ENCODE measurements around the gene GLRX.
A peak's percentile ranks its signal among the peaks of the same experiment; 100 is the strongest.
"Not testable (repeated sequence)": the region's sequence is repeated elsewhere in the genome, so short reads cannot be mapped to it uniquely, and the experiment has no call there.

The GLRX gene

DNA sequence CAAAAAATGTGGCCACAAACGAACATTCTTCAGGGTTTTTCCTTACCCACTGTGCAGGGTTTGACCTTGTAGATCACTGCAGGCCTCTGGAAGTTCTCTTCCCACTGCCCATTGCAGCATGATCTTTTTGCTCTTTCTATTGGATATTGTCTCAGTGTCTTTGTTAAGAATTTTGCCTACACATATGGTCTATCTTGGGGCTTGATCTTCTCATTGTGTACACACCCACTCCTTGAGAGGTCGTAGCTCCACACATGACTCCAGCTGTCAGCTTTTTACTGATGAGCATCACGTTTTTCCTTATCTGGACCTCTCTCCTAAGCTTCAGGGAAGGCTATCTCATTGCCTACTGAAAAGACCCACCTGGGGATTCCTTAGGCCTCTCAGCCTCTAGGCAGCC, 3.0 kb upstream of the GLRX start:
- DNase-seq, result no peak

DNA sequence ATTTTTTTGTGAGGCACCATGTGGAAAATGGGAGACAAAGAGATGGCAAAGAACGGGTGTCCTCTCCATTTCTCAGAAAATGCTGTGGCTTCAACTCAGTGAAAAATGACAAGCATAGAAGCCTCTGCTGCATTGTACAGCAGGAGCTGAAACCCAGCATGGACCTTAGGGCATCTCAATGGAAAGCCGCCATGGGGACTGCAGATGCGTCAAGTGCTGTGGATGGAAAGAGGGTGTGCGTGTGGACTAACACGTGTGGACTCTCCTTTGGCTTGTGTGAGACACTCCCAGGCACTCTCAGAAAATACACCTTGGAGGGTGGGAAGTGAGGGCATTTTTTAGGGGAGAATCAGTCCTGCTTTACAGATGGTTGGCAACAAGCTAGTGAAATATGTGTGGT, 2.2 kb upstream of the GLRX start:
- no peak for DNase-seq

GRCh38 chr5:95823738-95824609, 1.4 kb upstream of the GLRX start:
- peak; percentile 12 for DNase-seq

GRCh38 chr5:95823218-95823737, 752 bp upstream of the GLRX start:
- DNase-seq, result no peak

DNA sequence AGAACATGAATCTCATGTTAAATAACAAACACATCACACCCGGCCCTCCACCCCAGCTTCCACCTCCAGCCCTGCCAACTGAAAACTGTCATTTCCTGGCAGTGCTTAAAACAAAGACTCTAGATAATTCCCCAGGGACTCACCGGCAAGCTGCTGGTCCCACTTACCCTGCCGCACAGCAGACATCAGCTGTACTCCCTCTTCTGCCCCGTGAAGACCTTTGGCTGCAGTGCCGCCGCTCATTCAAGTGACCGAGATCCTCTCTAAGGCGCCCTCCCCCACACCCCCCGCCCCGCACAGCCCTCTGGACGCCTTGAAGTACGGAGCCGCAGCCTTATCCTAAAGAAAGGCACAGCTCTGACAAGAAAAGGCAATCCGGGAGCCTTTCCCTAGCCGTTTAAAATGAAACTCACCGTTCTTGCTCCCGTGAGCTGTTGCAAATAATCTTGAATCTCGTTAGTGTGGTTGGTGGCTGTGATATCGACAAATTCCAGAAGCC, 434 bp downstream of the GLRX start:
- DNase-seq, result no peak

GRCh38 chr5:95821110-95822021, 1.2 kb downstream of the GLRX start:
- no peak for DNase-seq

DNA sequence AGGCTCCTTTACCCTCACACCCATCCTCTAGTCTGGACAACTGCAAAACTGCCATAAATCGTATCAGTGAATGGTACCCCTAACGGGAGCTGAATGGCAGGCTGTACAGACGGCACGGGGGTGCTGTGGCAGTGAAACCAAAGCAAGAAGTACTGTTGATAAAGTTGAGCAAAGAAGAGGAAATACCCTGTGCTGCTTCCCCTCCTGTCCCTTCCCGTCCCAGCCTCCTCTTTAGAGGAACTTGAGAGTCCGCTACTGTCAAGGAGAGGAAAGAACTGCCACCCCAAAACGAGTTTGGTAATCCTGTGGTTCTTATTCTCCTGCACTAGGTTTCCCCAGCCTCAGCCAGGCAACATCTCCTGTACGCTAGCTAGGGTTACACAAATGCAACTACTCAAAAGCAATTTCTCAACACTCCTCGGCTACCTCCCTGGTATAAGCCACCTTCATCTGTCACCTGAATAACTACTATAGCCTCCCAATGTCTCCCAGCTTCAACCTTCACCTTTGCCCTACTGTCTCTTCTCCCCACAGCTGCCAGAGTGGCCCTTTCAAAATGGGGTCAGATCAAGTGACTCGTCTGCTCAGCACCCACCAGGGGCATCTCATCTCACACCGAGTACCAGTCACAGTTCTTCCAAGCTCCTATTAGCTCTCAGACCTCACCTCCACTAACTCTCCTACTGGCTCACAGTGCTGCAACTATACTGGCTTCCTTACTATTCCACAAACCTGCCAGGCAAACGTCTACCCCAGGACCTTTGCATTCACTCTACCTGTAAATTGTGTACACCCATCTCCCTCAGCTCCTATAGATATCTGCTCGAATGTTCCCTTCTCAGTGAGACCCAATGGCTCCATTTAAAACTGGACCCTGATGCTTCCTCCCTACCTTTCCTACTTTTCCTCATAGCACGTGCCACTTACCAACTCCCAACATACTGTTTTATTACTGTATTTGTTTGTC, 4.1 kb downstream of the GLRX start:
- DNase-seq, result no peak

DNA sequence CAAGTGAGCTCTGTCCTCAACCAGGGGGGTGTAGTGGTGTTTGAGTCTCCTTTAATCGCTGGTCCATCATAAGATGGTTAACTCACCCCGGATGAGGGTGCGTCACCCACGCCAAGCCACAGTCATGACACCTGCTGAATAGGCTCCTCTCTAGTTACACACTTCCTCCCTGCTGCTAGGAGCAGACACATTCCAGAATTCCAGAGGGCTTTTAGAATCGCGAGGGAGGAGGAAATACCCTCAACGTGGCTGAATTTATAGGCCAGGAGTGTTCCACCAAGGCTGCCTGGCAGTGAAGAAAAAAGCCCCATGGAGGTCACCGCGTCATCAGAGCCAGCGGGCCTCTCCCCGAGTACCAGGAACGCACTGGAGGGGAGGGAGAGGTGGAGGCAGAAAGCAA, 5.1 kb downstream of the GLRX start:
- DNase-seq, result no peak

- no peak for DNase-seq
Measured at GRCh38 chr5:95816776-95817175, 5.8 kb downstream of the GLRX start.

GRCh38 chr5:95816341-95816740, 6.2 kb downstream of the GLRX start:
- DNase-seq, result no peak

- DNase-seq, result no peak
Measured at GRCh38 chr5:95815155-95815729, 7.3 kb downstream of the GLRX start.

- DNase-seq, result not testable (repeated sequence)
Measured at GRCh38 chr5:95813035-95813434, 9.5 kb downstream of the GLRX start.

DNA sequence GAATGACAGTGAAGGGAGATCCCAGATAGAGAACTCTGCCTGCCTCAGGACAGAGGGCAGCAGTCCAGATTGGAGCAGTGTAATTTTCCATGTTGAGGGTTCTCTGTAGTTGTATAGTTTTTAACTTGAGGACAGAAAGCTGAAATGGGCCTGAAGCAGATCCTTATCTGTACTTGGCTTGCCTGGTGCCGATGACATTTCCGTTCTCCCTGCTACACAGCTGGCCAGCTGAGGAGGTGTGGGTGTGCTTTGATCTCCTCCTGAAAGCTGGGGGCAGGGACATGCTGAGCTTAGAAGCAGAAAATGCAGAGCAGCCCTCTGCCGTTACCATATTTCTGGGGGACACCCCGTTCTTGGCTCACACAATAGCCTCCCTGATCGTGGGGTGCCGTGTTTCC, 10.5 kb downstream of the GLRX start:
- DNase-seq, result no peak

GRCh38 chr5:95811461-95812073, 11.0 kb downstream of the GLRX start:
- not testable (repeated sequence) for DNase-seq

DNA sequence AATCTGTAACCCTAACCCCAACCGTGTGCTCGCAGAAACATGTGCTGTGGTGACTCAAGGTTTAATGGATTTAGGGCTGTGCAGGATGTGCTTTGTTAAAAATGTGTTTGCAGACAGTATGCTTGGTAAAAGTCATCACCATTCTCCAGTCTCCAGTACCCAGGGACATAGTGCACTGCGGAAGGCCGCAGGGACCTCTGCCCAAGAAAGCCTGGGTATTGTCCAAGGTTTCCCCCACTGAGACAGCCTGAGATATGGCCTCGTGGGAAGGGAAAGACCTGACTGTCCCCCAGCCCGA, 11.5 kb downstream of the GLRX start:
- not testable (repeated sequence) for DNase-seq

DNA sequence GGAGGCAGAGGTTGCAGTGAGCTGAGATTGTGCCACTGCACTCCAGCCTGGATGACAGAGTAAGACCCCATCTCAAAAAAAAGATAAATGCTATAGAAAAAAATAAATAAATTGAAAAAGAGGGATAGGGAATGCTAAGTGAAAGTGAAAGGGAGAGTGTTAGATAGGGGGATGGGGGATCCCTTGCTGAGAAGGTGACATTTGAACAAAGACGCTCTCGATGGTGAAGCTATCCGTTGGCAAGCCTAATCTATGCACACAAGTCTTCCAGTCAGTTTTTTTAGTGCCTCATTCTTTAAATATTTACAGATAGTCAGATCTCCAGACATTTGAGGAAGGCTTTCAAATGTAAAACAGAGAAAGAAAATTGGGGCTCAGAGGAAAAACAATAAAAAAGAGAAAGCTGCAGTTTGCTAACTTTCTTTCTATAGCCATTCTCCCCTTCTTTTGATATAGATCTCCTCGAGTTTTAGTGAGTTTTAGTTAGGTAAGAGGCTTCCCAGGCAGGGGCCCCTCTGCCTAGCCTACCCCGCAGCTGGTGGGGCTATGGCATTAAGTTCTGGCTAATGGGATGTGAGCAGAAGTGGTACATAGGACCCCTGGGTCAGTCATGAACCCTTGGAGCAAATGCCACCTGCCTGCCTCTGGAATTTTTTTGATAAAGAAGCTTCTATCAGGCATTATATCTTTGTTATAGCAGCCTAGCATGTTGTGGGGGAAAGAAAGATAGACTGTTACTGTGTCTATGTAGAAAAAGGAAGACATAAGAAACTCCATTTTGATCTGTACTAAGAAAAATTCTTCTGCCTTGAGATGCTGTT, 12.0 kb downstream of the GLRX start:
- no peak for DNase-seq

- DNase-seq, result no peak
Measured at GRCh38 chr5:95809414-95809960, 13.0 kb downstream of the GLRX start.

- peak; percentile 7 for DNase-seq
Measured at GRCh38 chr5:95808686-95809413, 13.7 kb downstream of the GLRX start.

GRCh38 chr5:95808013-95808685, 14.4 kb downstream of the GLRX start:
- no peak for DNase-seq

Measured in NCI-H2227 treated with DMSO at 0.1 percent for 48 hours (cell line).